ENCODE measurements around the gene PPFIBP2. TPM values are rescaled to one million over a fixed set of nuclear protein-coding genes. Genes with fewer than 3 reads are reported as not detected.
A peak's percentile ranks its signal among the peaks of the same experiment; 100 is the strongest.

The PPFIBP2 gene
- total RNA-seq, 1 experiment from 2014 or later: 5.7 TPM

DNA sequence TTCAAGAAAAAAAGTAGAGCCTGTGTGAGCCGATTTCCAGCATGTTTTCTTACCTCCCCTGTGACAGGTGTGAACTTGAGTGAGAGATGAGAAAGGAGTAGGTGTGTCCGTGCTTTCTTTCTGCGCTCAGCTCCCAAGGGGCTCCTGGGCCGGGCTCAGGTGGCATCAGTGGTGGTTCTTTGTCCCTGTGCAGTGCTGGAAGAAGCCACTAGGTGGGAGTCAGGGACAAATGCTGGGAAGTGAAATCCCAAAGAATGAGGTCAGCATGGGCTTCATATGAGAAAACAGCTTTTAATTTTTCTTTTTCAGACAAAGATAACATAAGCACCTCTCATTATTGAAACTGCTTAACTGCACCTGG, 57.8 kb downstream of the PPFIBP2 start:
- RAD21 ChIA-PET (ENCODE audit: low non-redundant PET in 1 of 2, low total read pairs in 2 of 2, uncharacterized antibody in 2 of 2, unreplicated experiment in 2 of 2): interaction anchor here (0.6 to 2.0 kb wide), 8 partner anchors 35 to 118 kb away, joined by 3 to 16 read pairs (median 6); partner anchors contain the start of gene CYB5R2 (in 1 of the 2)
- peaks cover 16 to 25% of the 10 kb centered on the region in 2 experiments for H3K4me1 ChIP-seq (ENCODE audit: control insufficient read depth in 1 of 2, insufficient read depth in 2 of 2, low read length in 2 of 2)

More for the DNA sequence above, 57.8 kb downstream of the PPFIBP2 start:
- intact Hi-C loops (cut with micrococcal nuclease): loop anchor here (1.0 to 2.0 kb wide), 2 partner anchors 85 to 94 kb away; no protein-coding TSS in a partner anchor
- Histone ChIP-seq H3K4me2 (ENCODE audit: low read length) (no peak overlapping the region), H3K79me2 (ENCODE audit: insufficient read depth, low read length) (no peaks in the 10 kb centered on the region), H3K9me2 (ENCODE audit: insufficient read depth) (no peaks in the 10 kb centered on the region), H2AFZ (ENCODE audit: low read depth, low read length, poor library complexity, severe bottlenecking) (no peak overlapping the region), H3K4me3 (replicated peaks in 1 of 2; ENCODE audit: low read depth in 1 of 2, low read length in 2 of 2) (no peak overlapping the region), H3K27ac (ENCODE audit: low read depth, low read length) (no peak overlapping the region), H3K9me3 (ENCODE audit: control insufficient read depth in 1 of 2, insufficient read depth in 1 of 2, low read depth in 1 of 2, low read length in 2 of 2) (no peaks in the 10 kb centered on the region), H3K27me3 (ENCODE audit: insufficient read depth, low read length) (no peaks in the 10 kb centered on the region), H4K20me1 (ENCODE audit: insufficient read depth) (no peaks in the 10 kb centered on the region), H3K9ac (ENCODE audit: low read length) (no peak overlapping the region), H3K36me3 (ENCODE audit: control insufficient read depth in 1 of 2, insufficient read depth in 2 of 2, low read length in 2 of 2) (no peaks in the 10 kb centered on the region)
- no TSS peak for BruUV-seq (replicated peaks)
- DNase-seq (ENCODE audit: low read depth, low spot score) (peak; percentile 51), ATAC-seq (peak; percentile 91)
- POLR2A ChIA-PET: no interaction called here
- CTCF ChIA-PET: interaction anchor here (0.6 to 3.4 kb wide), 15 partner anchors 12 to 473 kb away, joined by 3 to 52 read pairs (median 4); partner anchors contain the start of gene PPFIBP2
- TF ChIP-seq SIN3A (IDR thresholded peaks at IDR 0.05; ENCODE audit: low read depth): no peak
- TF ChIP-seq JUND (IDR thresholded peaks at IDR 0.05): no peak
- TF ChIP-seq, protein P1, sequence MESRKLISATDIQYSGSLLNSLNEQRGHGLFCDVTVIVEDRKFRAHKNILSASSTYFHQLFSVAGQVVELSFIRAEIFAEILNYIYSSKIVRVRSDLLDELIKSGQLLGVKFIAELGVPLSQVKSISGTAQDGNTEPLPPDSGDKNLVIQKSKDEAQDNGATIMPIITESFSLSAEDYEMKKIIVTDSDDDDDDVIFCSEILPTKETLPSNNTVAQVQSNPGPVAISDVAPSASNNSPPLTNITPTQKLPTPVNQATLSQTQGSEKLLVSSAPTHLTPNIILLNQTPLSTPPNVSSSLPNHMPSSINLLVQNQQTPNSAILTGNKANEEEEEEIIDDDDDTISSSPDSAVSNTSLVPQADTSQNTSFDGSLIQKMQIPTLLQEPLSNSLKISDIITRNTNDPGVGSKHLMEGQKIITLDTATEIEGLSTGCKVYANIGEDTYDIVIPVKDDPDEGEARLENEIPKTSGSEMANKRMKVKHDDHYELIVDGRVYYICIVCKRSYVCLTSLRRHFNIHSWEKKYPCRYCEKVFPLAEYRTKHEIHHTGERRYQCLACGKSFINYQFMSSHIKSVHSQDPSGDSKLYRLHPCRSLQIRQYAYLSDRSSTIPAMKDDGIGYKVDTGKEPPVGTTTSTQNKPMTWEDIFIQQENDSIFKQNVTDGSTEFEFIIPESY (IDR thresholded peaks at IDR 0.05; ENCODE audit: extremely low read depth, insufficient replicate concordance, low read length): no peak
- TF ChIP-seq EGR1 (IDR thresholded peaks at IDR 0.05; ENCODE audit: low read depth): no peak
- no peak for TF ChIP-seq YY1 (IDR thresholded peaks at IDR 0.05; ENCODE audit: extremely low read depth, insufficient replicate concordance, low read depth, low read length)
- no peak for TF ChIP-seq CBX3 (IDR thresholded peaks at IDR 0.05; ENCODE audit: low read depth)
- no peak for TF ChIP-seq ZFX (IDR thresholded peaks at IDR 0.05)
- TF ChIP-seq RAD21 (IDR thresholded peaks at IDR 0.05; ENCODE audit: low read depth): peak; percentile 95
- TF ChIP-seq ZNF274 (IDR thresholded peaks at IDR 0.05; ENCODE audit: low read depth, low read length): no peak
- TF ChIP-seq, protein P2, sequence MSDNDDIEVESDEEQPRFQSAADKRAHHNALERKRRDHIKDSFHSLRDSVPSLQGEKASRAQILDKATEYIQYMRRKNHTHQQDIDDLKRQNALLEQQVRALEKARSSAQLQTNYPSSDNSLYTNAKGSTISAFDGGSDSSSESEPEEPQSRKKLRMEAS (IDR thresholded peaks at IDR 0.05): no peak
- TF ChIP-seq, protein P3, sequence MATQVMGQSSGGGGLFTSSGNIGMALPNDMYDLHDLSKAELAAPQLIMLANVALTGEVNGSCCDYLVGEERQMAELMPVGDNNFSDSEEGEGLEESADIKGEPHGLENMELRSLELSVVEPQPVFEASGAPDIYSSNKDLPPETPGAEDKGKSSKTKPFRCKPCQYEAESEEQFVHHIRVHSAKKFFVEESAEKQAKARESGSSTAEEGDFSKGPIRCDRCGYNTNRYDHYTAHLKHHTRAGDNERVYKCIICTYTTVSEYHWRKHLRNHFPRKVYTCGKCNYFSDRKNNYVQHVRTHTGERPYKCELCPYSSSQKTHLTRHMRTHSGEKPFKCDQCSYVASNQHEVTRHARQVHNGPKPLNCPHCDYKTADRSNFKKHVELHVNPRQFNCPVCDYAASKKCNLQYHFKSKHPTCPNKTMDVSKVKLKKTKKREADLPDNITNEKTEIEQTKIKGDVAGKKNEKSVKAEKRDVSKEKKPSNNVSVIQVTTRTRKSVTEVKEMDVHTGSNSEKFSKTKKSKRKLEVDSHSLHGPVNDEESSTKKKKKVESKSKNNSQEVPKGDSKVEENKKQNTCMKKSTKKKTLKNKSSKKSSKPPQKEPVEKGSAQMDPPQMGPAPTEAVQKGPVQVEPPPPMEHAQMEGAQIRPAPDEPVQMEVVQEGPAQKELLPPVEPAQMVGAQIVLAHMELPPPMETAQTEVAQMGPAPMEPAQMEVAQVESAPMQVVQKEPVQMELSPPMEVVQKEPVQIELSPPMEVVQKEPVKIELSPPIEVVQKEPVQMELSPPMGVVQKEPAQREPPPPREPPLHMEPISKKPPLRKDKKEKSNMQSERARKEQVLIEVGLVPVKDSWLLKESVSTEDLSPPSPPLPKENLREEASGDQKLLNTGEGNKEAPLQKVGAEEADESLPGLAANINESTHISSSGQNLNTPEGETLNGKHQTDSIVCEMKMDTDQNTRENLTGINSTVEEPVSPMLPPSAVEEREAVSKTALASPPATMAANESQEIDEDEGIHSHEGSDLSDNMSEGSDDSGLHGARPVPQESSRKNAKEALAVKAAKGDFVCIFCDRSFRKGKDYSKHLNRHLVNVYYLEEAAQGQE (IDR thresholded peaks at IDR 0.05; ENCODE audit: low read depth): no peak
- no peak for TF ChIP-seq SRF (IDR thresholded peaks at IDR 0.05; ENCODE audit: low read depth)
- TF ChIP-seq, protein P4, sequence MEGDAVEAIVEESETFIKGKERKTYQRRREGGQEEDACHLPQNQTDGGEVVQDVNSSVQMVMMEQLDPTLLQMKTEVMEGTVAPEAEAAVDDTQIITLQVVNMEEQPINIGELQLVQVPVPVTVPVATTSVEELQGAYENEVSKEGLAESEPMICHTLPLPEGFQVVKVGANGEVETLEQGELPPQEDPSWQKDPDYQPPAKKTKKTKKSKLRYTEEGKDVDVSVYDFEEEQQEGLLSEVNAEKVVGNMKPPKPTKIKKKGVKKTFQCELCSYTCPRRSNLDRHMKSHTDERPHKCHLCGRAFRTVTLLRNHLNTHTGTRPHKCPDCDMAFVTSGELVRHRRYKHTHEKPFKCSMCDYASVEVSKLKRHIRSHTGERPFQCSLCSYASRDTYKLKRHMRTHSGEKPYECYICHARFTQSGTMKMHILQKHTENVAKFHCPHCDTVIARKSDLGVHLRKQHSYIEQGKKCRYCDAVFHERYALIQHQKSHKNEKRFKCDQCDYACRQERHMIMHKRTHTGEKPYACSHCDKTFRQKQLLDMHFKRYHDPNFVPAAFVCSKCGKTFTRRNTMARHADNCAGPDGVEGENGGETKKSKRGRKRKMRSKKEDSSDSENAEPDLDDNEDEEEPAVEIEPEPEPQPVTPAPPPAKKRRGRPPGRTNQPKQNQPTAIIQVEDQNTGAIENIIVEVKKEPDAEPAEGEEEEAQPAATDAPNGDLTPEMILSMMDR (IDR thresholded peaks at IDR 0.05 in 2 of 3, conservative IDR thresholded peaks at IDR 0.05 in 1 of 3; ENCODE audit: borderline replicate concordance in 1 of 3, insufficient read depth in 1 of 3, low read depth in 2 of 3, low read length in 2 of 3): peak; percentile 91 to 94 (median 92)
- no peak for TF ChIP-seq TCF7L2 (IDR thresholded peaks at IDR 0.05; ENCODE audit: borderline replicate concordance, extremely low read depth, insufficient read depth, insufficient read length)
- no peak for TF ChIP-seq ELF1 (IDR thresholded peaks at IDR 0.05; ENCODE audit: borderline replicate concordance, low read depth)

All from HCT116 (cell line).